Measurements from ENCODE around the gene TUBGCP2. TPM values are rescaled to one million over a fixed set of nuclear protein-coding genes. Genes with fewer than 3 reads are reported as not detected.

Gene TUBGCP2
- total and polyA plus RNA-seq, 9 donors = 31.2 to 70.5 (median 56.0) TPM

GRCh38 chr10:133303206-133303605 is 5.5 kb downstream of the TUBGCP2 start:
- no peaks in the 10 kb centered on the region for H3K36me3 ChIP-seq
- DNase-seq = no peak
- intact Hi-C loops (cut with DNase I) = no loop called here

GRCh38 chr10:133302230-133302629 is 6.4 kb downstream of the TUBGCP2 start:
- intact Hi-C loops (cut with DNase I) = no loop called here
- TF ChIP-seq POLR2A (IDR thresholded peaks at IDR 0.05) (no peak), EP300 (IDR thresholded peaks at IDR 0.05) (no peak)
- TF ChIP-seq, protein P1, sequence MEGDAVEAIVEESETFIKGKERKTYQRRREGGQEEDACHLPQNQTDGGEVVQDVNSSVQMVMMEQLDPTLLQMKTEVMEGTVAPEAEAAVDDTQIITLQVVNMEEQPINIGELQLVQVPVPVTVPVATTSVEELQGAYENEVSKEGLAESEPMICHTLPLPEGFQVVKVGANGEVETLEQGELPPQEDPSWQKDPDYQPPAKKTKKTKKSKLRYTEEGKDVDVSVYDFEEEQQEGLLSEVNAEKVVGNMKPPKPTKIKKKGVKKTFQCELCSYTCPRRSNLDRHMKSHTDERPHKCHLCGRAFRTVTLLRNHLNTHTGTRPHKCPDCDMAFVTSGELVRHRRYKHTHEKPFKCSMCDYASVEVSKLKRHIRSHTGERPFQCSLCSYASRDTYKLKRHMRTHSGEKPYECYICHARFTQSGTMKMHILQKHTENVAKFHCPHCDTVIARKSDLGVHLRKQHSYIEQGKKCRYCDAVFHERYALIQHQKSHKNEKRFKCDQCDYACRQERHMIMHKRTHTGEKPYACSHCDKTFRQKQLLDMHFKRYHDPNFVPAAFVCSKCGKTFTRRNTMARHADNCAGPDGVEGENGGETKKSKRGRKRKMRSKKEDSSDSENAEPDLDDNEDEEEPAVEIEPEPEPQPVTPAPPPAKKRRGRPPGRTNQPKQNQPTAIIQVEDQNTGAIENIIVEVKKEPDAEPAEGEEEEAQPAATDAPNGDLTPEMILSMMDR (IDR thresholded peaks at IDR 0.05) = no peak
- H3K4me1 ChIP-seq (ENCODE audit: insufficient read depth) = peaks cover 6% of the 10 kb centered on the region
- H3K9me3 ChIP-seq = no peaks in the 10 kb centered on the region
- no peaks in the 10 kb centered on the region for H3K27me3 ChIP-seq
- H3K27ac ChIP-seq = no peak overlapping the region
- DNase-seq = no peak
- H3K4me3 ChIP-seq = no peak overlapping the region
- no peaks in the 10 kb centered on the region for H3K36me3 ChIP-seq
- WGBS, 3 donors = 93 to 100% (median 95%) methylated on average over 13 to 14 of the region's 14 CpGs

More at GRCh38 chr10:133303206-133303605, 5.5 kb downstream of the TUBGCP2 start:
- H3K27me3 ChIP-seq = no peaks in the 10 kb centered on the region
- TF ChIP-seq POLR2A (IDR thresholded peaks at IDR 0.05) (no peak), EP300 (IDR thresholded peaks at IDR 0.05) (no peak)
- TF ChIP-seq, protein P1 (IDR thresholded peaks at IDR 0.05) = no peak
- H3K4me3 ChIP-seq = no peak overlapping the region
- no peaks in the 10 kb centered on the region for H3K9me3 ChIP-seq
- peaks cover 12% of the 10 kb centered on the region for H3K4me1 ChIP-seq (ENCODE audit: insufficient read depth)
- WGBS, 3 donors = 80 to 82% (median 81%) methylated on average over 10 of the region's 10 CpGs
- H3K27ac ChIP-seq = no peak overlapping the region

DNA sequence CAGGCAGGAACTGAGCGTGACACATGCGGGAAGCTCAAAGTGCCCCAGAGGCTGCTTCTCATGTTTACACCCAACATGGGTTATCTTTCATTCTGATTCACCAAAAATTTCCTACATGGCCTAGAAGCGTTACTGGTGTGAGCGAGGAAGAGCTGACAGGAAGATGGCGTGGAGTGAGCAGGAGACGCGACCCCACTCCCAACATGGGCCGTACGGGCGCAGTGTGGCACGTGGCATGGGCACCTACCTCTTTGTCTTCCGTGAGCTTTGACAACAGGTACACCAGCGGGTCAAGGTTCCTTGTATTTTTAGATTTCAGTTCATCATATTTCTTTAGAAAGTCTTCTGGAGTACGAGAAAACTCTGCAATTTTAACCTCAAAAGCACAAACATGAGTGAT is 8.9 kb downstream of the TUBGCP2 start:
- WGBS, 3 donors = 90 to 92% (median 92%) methylated on average over 14 of the region's 14 CpGs
- intact Hi-C loops (cut with DNase I) = no loop called here
- DNase-seq = no peak
- Histone ChIP-seq H3K9me3 (no peaks in the 10 kb centered on the region), H3K27ac (no peak overlapping the region), H3K4me3 (no peak overlapping the region), H3K4me1 (ENCODE audit: insufficient read depth) (no peaks in the 10 kb centered on the region), H3K27me3 (no peaks in the 10 kb centered on the region), H3K36me3 (no peaks in the 10 kb centered on the region)
- TF ChIP-seq POLR2A (IDR thresholded peaks at IDR 0.05) (no peak), EP300 (IDR thresholded peaks at IDR 0.05) (no peak)
- TF ChIP-seq, protein P1 (IDR thresholded peaks at IDR 0.05) = no peak

DNA sequence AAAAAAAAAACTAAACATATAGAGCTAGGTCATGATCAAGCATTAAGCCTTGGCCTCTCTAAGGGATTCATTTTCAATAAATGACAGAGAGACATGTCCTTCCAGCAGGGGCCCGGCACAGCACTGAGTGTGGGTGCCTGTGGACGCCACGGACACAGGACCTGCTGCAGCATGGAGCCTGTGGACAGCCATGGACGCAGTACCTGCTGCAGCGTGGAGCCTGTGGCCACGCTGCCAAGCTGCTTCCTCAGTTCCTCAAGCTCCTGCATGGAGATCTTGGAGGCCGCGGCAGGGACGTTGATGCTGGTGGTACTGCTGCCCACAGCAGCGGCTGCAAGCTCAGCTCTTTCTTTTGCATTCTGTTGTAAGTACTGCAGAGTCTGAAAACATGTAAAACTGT is 9.4 kb downstream of the TUBGCP2 start:
- Histone ChIP-seq H3K27ac (no peak overlapping the region), H3K36me3 (no peaks in the 10 kb centered on the region), H3K9me3 (no peaks in the 10 kb centered on the region), H3K4me1 (ENCODE audit: insufficient read depth) (no peaks in the 10 kb centered on the region), H3K4me3 (no peak overlapping the region), H3K27me3 (no peaks in the 10 kb centered on the region)
- TF ChIP-seq EP300 (IDR thresholded peaks at IDR 0.05) (no peak), POLR2A (IDR thresholded peaks at IDR 0.05) (no peak)
- TF ChIP-seq, protein P1 (IDR thresholded peaks at IDR 0.05) = no peak
- WGBS, 3 donors = 89 to 95% (median 92%) methylated on average over 10 of the region's 10 CpGs
- intact Hi-C loops (cut with DNase I) = no loop called here
- DNase-seq = no peak

Measured in ovary (tissue), 9 donors.